HUES6 (cell line): ENCODE measurements around the gene CTAGE9.

Experiments
- H3K27ac ChIP-seq: 2 replicates; pipeline ENCODE4 v1.7.0; 2013; ENCODE audit warnings: low read depth, mild to moderate bottlenecking, low read length, inconsistent platforms
- H3K27me3 ChIP-seq: 2 replicates; pipeline ENCODE4 v1.6.1; 2013; ENCODE audit warnings: low read length; ENCODE audit not compliant: control insufficient read depth, insufficient read depth
- H3K36me3 ChIP-seq: 2 replicates; pipeline ENCODE4 v1.6.1; 2013; ENCODE audit warnings: low read length; ENCODE audit not compliant: control insufficient read depth, insufficient read depth
- H3K4me1 ChIP-seq: 2 replicates; pipeline ENCODE4 v1.6.1; 2013; ENCODE audit warnings: low read length; ENCODE audit not compliant: control insufficient read depth, insufficient read depth
- H3K4me3 ChIP-seq: 2 replicates; pipeline ENCODE4 v1.5.1; 2013; ENCODE audit warnings: low read depth, low read length
- H3K9ac ChIP-seq: one replicate; pipeline ENCODE4 v1.6.1; 2013; ENCODE audit warnings: mild to moderate bottlenecking, low read length
- H3K9me3 ChIP-seq: 2 replicates; pipeline ENCODE4 v1.6.1; 2013; ENCODE audit warnings: low read depth, low read length; ENCODE audit not compliant: control insufficient read depth, insufficient read depth

CTAGE9 gene

DNA sequence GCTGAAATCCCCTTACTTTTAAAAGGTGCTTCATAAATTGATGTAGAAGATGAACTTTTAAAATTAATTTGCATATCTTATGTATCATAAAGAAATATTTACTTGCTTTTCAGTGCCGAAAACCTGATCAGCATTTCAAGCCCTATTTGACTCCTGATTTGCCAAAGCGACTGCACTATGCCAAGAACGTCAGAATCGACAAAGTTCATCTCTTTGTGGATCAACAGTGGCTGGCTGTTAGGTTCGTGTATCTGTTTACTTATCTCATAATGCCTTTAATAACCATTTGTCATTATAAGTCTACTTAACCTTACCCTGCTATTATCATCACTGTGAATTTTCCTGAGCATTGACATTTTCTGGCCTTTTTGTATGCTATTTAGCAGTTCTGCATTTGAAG lies 17.4 kb downstream of the CTAGE9 start:
- no peaks in the 10 kb centered on the region for H3K9me3 ChIP-seq
- peaks cover 9% of the 10 kb centered on the region for H3K4me1 ChIP-seq
- no peaks in the 10 kb centered on the region for H3K27me3 ChIP-seq
- no peaks in the 10 kb centered on the region for H3K36me3 ChIP-seq
- no peak overlapping the region for H3K9ac ChIP-seq
- H3K4me3 ChIP-seq = no peak overlapping the region
- H3K27ac ChIP-seq = no peak overlapping the region

DNA sequence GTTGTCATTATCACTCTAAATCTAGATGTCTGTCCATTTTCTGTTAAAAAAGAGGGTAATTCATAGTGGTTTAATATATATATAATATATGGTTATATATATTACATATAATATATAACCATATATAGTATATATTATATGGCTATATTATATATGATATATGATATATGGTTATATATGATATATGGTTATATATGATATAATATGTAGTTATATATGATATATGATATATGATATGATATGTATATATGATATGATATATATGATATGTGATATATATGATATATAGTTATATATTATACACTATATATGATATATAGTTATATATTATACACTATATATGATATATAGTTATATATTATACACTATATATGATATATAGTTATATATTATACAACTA lies 18.2 kb downstream of the CTAGE9 start:
- Histone ChIP-seq H3K4me3 (no peak overlapping the region), H3K27ac (no peak overlapping the region), H3K36me3 (no peaks in the 10 kb centered on the region)

GRCh38 chr6:131692031-131692430 lies 18.8 kb downstream of the CTAGE9 start:
- no peak overlapping the region for H3K9ac ChIP-seq
- H3K9me3 ChIP-seq = no peaks in the 10 kb centered on the region
- no peak overlapping the region for H3K27ac ChIP-seq
- peaks cover 14% of the 10 kb centered on the region for H3K4me1 ChIP-seq
- no peaks in the 10 kb centered on the region for H3K36me3 ChIP-seq
- H3K27me3 ChIP-seq = no peaks in the 10 kb centered on the region
- no peak overlapping the region for H3K4me3 ChIP-seq

More for the DNA sequence above, 18.2 kb downstream of the CTAGE9 start:
- no peak overlapping the region for H3K9ac ChIP-seq
- no peaks in the 10 kb centered on the region for H3K9me3 ChIP-seq
- H3K27me3 ChIP-seq = no peaks in the 10 kb centered on the region
- H3K4me1 ChIP-seq = peaks cover 14% of the 10 kb centered on the region

DNA sequence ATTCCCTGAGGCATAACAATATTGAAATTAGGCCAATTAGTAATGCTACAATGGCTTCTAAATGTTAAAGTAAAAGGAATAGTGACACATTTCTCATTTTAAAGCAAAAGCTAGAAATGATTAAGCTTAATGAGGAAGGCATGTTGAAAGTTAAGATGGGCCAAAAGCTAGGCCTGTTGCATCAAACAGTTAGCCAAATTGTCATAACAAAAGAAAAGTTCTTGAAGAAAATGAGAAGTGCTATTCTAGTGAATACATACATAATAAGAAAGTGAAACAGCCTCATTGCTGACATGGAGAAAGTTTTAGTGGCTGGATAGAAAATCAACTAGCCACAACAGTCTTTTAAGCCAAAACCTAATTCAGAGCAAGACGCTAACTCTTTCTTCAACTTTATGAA lies 22.5 kb downstream of the CTAGE9 start:
- no peak overlapping the region for H3K9ac ChIP-seq
- no peaks in the 10 kb centered on the region for H3K27me3 ChIP-seq
- no peak overlapping the region for H3K4me3 ChIP-seq
- H3K27ac ChIP-seq = no peak overlapping the region
- peaks cover 8% of the 10 kb centered on the region for H3K4me1 ChIP-seq
- H3K9me3 ChIP-seq = no peaks in the 10 kb centered on the region
- no peaks in the 10 kb centered on the region for H3K36me3 ChIP-seq

DNA sequence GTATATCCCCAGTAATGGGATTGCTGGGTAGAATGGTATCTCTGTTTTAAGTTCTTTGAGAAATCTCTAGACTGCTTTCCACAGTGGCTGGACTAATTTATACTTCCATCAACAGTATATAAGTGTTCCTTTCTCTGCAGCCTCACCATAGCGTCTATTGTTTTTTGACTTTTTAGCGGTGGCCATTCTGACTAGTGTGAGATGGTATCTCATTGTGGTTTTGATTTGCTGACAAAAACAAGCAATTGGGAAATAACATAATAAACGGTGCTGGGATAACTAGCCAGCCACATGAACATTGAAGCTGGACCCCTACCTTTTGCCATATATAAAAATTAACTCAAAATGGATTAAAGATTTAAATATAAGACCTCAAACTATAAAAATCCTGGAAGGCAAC lies 23.8 kb downstream of the CTAGE9 start:
- Histone ChIP-seq H3K36me3 (no peaks in the 10 kb centered on the region), H3K9me3 (no peaks in the 10 kb centered on the region), H3K4me3 (no peak overlapping the region), H3K27me3 (no peaks in the 10 kb centered on the region), H3K27ac (no peak overlapping the region), H3K9ac (no peak overlapping the region), H3K4me1 (peaks cover 8% of the 10 kb centered on the region)

DNA sequence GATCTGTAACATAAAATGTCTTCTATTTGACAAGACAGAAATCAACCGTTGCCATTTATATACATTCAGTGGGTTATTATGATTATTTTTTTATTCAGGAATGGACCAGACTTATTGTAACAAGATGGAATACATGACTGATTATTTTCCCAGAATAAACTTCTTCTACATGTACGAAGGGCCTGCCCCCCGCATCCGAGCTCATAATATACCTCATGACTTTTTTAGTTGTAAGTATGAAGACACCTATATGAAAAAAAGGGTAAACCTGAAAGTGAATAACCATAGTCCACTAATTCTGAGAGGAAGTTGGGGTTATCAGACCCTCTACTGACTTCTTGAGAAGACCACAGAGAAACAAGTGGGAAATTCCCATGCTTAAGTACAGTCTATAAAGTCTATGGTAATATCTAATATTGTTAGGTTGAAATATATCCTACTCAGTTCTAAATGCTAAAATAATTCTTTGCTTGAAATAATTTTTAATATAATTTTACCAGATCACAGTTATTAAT lies 25.5 kb downstream of the CTAGE9 start:
- Histone ChIP-seq H3K4me1 (peaks cover 8% of the 10 kb centered on the region), H3K4me3 (no peak overlapping the region), H3K9me3 (no peaks in the 10 kb centered on the region), H3K36me3 (no peaks in the 10 kb centered on the region), H3K9ac (no peak overlapping the region), H3K27ac (no peak overlapping the region), H3K27me3 (no peaks in the 10 kb centered on the region)

DNA sequence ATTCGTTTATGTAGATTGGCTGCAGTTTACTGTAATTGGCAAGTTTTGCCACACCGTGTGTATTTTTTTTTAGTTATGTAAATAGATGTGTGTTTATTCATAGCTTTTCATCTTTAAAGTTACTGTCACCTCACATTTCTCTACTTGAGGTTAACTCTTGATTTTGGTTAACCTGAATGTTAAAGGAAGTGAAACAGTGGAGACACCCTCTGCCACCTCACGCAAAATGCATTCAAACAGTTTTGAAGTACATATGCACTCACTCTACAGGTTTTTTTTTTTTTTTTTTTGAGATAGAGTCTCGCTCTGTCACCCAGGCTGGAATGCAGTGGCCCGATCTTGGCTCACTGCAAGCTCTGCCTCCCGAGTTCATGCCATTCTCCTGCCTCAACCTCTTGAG lies 27.3 kb downstream of the CTAGE9 start:
- Histone ChIP-seq H3K4me3 (no peak overlapping the region), H3K9ac (no peak overlapping the region), H3K27me3 (no peaks in the 10 kb centered on the region), H3K4me1 (peaks cover 10% of the 10 kb centered on the region), H3K27ac (no peak overlapping the region), H3K36me3 (no peaks in the 10 kb centered on the region), H3K9me3 (no peaks in the 10 kb centered on the region)

DNA sequence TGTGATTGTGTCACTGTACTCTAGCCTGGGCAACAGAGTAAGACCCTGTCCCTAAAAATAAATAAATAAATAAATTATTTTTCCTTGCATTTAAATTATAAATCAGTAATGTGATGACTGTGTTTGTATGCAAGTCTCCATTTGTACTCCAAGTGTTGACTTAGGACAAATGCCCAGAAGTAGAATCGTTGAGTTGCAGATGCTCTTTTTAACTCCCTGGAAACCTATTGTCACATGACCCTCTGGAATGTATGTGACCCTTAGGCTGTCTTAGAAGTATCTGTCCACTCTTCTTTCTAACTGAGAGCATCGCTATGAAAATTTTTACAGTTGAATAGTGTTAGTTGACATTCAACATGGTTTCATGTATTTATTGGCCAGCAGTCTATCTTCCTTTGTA lies 28.4 kb downstream of the CTAGE9 start:
- H3K27ac ChIP-seq = no peak overlapping the region
- H3K9me3 ChIP-seq = no peaks in the 10 kb centered on the region
- no peaks in the 10 kb centered on the region for H3K36me3 ChIP-seq
- H3K27me3 ChIP-seq = no peaks in the 10 kb centered on the region
- no peak overlapping the region for H3K4me3 ChIP-seq
- no peak overlapping the region for H3K9ac ChIP-seq
- peaks cover 9% of the 10 kb centered on the region; the same call in 1 of the 2 replicates for H3K4me1 ChIP-seq

- Histone ChIP-seq H3K4me1 (peaks cover 9% of the 10 kb centered on the region; the same call in 1 of the 2 replicates), H3K9ac (no peak overlapping the region), H3K36me3 (no peaks in the 10 kb centered on the region), H3K4me3 (no peak overlapping the region), H3K9me3 (no peaks in the 10 kb centered on the region), H3K27ac (no peak overlapping the region), H3K27me3 (no peaks in the 10 kb centered on the region)
Observed at GRCh38 chr6:131681585-131681984, 29.2 kb downstream of the CTAGE9 start.

DNA sequence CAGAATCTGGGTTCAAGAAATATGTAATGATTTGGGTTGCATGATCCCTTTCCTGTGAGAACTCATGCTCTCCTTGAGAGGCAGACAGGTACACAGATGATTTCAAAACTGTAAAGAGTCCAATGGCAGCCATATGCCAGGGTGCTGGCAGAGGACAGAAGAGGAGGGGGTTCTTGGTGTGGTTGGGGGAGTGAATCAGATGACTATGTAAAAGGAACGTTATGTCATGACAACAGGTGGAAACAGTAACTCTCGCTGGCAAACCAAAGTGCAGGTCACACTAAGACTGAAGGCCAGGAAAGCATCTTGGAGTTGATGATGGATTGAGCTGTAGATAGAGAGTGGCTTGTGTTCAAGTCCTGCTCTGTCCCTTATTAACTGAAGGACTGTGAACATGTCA lies 29.9 kb downstream of the CTAGE9 start:
- H3K27ac ChIP-seq = no peak overlapping the region
- peaks cover 9% of the 10 kb centered on the region; the same call in 1 of the 2 replicates for H3K4me1 ChIP-seq

GRCh38 chr6:131678442-131678841 lies 32.4 kb downstream of the CTAGE9 start:
- Histone ChIP-seq H3K9ac (no peak overlapping the region), H3K27me3 (no peaks in the 10 kb centered on the region), H3K27ac (no peak overlapping the region), H3K4me1 (peaks cover 9% of the 10 kb centered on the region; the same call in 1 of the 2 replicates), H3K4me3 (no peak overlapping the region), H3K36me3 (no peaks in the 10 kb centered on the region), H3K9me3 (no peaks in the 10 kb centered on the region)

More for the DNA sequence above, 29.9 kb downstream of the CTAGE9 start:
- Histone ChIP-seq H3K36me3 (no peaks in the 10 kb centered on the region), H3K9me3 (no peaks in the 10 kb centered on the region), H3K27me3 (no peaks in the 10 kb centered on the region), H3K4me3 (no peak overlapping the region), H3K9ac (no peak overlapping the region)

GRCh38 chr6:131673184-131673583 lies 37.6 kb downstream of the CTAGE9 start:
- no peaks in the 10 kb centered on the region for H3K9me3 ChIP-seq
- no peak overlapping the region for H3K27ac ChIP-seq
- no peak overlapping the region for H3K4me3 ChIP-seq
- no peaks in the 10 kb centered on the region for H3K36me3 ChIP-seq
- H3K9ac ChIP-seq = no peak overlapping the region
- H3K27me3 ChIP-seq = no peaks in the 10 kb centered on the region
- H3K4me1 ChIP-seq = peaks cover 3% of the 10 kb centered on the region; the same call in 1 of the 2 replicates
